Caco-2 (cell line): ENCODE data around the gene SLC16A2. TPM values are rescaled to one million over a fixed set of nuclear protein-coding genes. Genes with fewer than 3 reads are reported as not detected.

Source experiments
- BruUV-seq: library from RNA; stranded (reverse); fragments of 400-500 nt; replicated peaks from 2 replicates; lab custom pipeline; 2021; lab: Mats Ljungman, UMichigan
- CTCF ChIA-PET: fragments of 300-600 bp; sonication (Branson Sonifier 250); formaldehyde crosslinking; loops from one replicate; lab custom pipeline; 2022; ENCODE audit warnings: antibody characterized with exemption; lab: Charles Lee
- POLR2A ChIA-PET: fragments of 300-600 bp; sonication (Branson Sonifier 250); formaldehyde crosslinking; loops from one replicate; lab custom pipeline; 2022; ENCODE audit warnings: antibody characterized with exemption; lab: Charles Lee
- DNase-seq, 2 experiments: peaks; one replicate each; pipeline versions ENCODE4 v3.0.0 to v3.0.0-alpha.2; 2020 to 2022
- H3K27me3 ChIP-seq: replicated peaks from 2 replicates; pipeline ENCODE4 v1.6.0; 2011; ENCODE audit warnings: low read length; ENCODE audit not compliant: control insufficient read depth, insufficient read depth
- H3K36me3 ChIP-seq: 2 replicates; pipeline ENCODE4 v1.5.1; 2011; ENCODE audit warnings: low read length; ENCODE audit not compliant: control insufficient read depth, insufficient read depth
- H3K4me1 ChIP-seq: fragments of 250-450 bp; sonication (Bioruptor Pico); 2 replicates; pipeline ENCODE4 v1.5.1; 2020; ENCODE audit warnings: mild to moderate bottlenecking
- H3K4me3 ChIP-seq: 2 replicates; pipeline ENCODE4 v1.5.1; 2011; ENCODE audit warnings: low read depth, mild to moderate bottlenecking, control low read depth, low read length
- H3K9me3 ChIP-seq: fragments of 250-450 bp; sonication (Bioruptor Pico); 2 replicates; pipeline ENCODE4 v1.5.1; 2020; ENCODE audit warnings: mild to moderate bottlenecking, moderate library complexity
- H3K27ac Mint-ChIP-seq: one replicate; pipeline ENCODE4 v1.8.0; 2022; ENCODE audit warnings: mixed read lengths; ENCODE audit not compliant: unreplicated experiment
- H3K27me3 Mint-ChIP-seq: one replicate; pipeline ENCODE4 v1.8.0; 2022; ENCODE audit warnings: mixed read lengths; ENCODE audit not compliant: insufficient read depth, unreplicated experiment
- H3K36me3 Mint-ChIP-seq: one replicate; pipeline ENCODE4 v1.8.0; 2022; ENCODE audit warnings: mild to moderate bottlenecking, mixed read lengths; ENCODE audit not compliant: insufficient read depth, unreplicated experiment
- H3K4me1 Mint-ChIP-seq: one replicate; pipeline ENCODE4 v1.8.0; 2022; ENCODE audit warnings: low read depth, mixed read lengths; ENCODE audit not compliant: unreplicated experiment
- H3K4me3 Mint-ChIP-seq: one replicate; pipeline ENCODE4 v1.8.0; 2022; ENCODE audit warnings: mild to moderate bottlenecking, moderate library complexity, mixed read lengths; ENCODE audit not compliant: unreplicated experiment
- H3K9me3 Mint-ChIP-seq: one replicate; pipeline ENCODE4 v1.8.0; 2022; ENCODE audit warnings: mixed read lengths; ENCODE audit not compliant: unreplicated experiment
- CTCF ChIP-seq, 2 experiments: fragments of 200-600 bp in 1 of 2; IDR thresholded peaks; 1 replicate in 1 of 2; 2 replicates in 1 of 2; pipeline versions ENCODE4 v1.5.1 to v1.8.0; 2011 to 2022; ENCODE audit warnings: antibody characterized with exemption in 1 of 2, control low read depth in 1 of 2, inconsistent platforms in 1 of 2, low read depth in 1 of 2, low read length in 1 of 2, mild to moderate bottlenecking in 1 of 2, moderate library complexity in 1 of 2; ENCODE audit not compliant: insufficient read depth in 1 of 2, severe bottlenecking in 1 of 2, unreplicated experiment in 1 of 2
- intact Hi-C: fragments of 100-400 bp; cut with micrococcal nuclease; formaldehyde crosslinking; loops from one replicate; pipeline ENCODE4 v1.10.0; 2022; ENCODE audit not compliant: unreplicated experiment
- total RNA-seq: library from RNA; stranded (reverse); gene quantifications from 2 replicates; pipeline ENCODE4 v1.2.3, GENCODE V29; 2022

SLC16A2 gene
- total RNA-seq, 1 experiment from 2014 or later: 0.34 TPM

DNA sequence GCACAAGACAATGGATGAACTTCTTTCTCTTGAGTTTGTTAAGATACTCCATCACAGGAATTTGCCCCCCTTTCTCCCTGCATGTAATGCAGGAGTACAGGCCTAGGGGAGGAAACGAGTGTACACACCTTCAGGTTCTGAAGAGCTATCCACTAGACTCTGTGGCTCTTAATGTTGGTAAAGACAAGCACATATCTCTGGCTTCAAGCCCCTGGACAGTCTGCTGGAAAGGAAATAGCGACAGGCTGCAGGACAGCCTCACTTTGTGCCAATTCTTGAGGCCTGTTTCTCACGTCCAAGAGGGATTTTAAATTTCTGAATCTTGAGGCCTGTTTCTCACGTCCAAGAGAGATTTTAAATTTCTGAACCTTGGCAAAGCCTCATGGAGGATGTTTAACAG lies 106.1 kb downstream of the SLC16A2 start:
- no peaks in the 10 kb centered on the region for H3K9me3 Mint-ChIP-seq
- no peak overlapping the region for H3K4me3 ChIP-seq
- ChIA-PET POLR2A (interaction anchor here (0.6 kb wide), 1 partner anchor 30 kb away, joined by 3 read pairs; no protein-coding TSS in a partner anchor), CTCF (no interaction called here)
- H3K36me3 ChIP-seq: no peaks in the 10 kb centered on the region
- no TSS peak for BruUV-seq
- H3K36me3 Mint-ChIP-seq: no peaks in the 10 kb centered on the region
- H3K4me1 Mint-ChIP-seq: no peaks in the 10 kb centered on the region
- H3K27ac Mint-ChIP-seq: no peak overlapping the region
- no peak for TF ChIP-seq CTCF (IDR thresholded peaks at IDR 0.05; ENCODE audit: insufficient read depth in 1 of 2, low read depth in 1 of 2, low read length in 1 of 2, severe bottlenecking in 1 of 2, unreplicated experiment in 1 of 2)
- no peak for DNase-seq
- no peak overlapping the region for H3K4me3 Mint-ChIP-seq
- H3K27me3 Mint-ChIP-seq: peaks cover 2% of the 10 kb centered on the region
- H3K27me3 ChIP-seq: no peaks in the 10 kb centered on the region
- intact Hi-C loops: no loop called here
- H3K9me3 ChIP-seq: no peaks in the 10 kb centered on the region
- H3K4me1 ChIP-seq: no peaks in the 10 kb centered on the region

GRCh38 chrX:74529311-74529710 lies 108.0 kb downstream of the SLC16A2 start:
- Histone ChIP-seq H3K27me3 (no peaks in the 10 kb centered on the region), H3K4me1 (no peaks in the 10 kb centered on the region), H3K36me3 (no peaks in the 10 kb centered on the region), H3K4me3 (no peak overlapping the region), H3K9me3 (no peaks in the 10 kb centered on the region)
- DNase-seq: no peak
- peaks cover 2% of the 10 kb centered on the region for H3K27me3 Mint-ChIP-seq
- no peak for TF ChIP-seq CTCF (IDR thresholded peaks at IDR 0.05; ENCODE audit: insufficient read depth in 1 of 2, low read depth in 1 of 2, low read length in 1 of 2, severe bottlenecking in 1 of 2, unreplicated experiment in 1 of 2)
- no peak overlapping the region for H3K4me3 Mint-ChIP-seq
- intact Hi-C loops: no loop called here
- BruUV-seq: no TSS peak
- CTCF ChIA-PET: no interaction called here
- POLR2A ChIA-PET: no interaction called here
- H3K9me3 Mint-ChIP-seq: no peaks in the 10 kb centered on the region
- no peaks in the 10 kb centered on the region for H3K4me1 Mint-ChIP-seq
- no peaks in the 10 kb centered on the region for H3K36me3 Mint-ChIP-seq
- H3K27ac Mint-ChIP-seq: no peak overlapping the region

- Mint-ChIP-seq H3K27ac (no peak overlapping the region), H3K36me3 (no peaks in the 10 kb centered on the region), H3K4me3 (no peak overlapping the region), H3K27me3 (peaks cover 2% of the 10 kb centered on the region), H3K9me3 (no peaks in the 10 kb centered on the region), H3K4me1 (no peaks in the 10 kb centered on the region)
- ChIA-PET CTCF (no interaction called here), POLR2A (no interaction called here)
- no peaks in the 10 kb centered on the region for H3K36me3 ChIP-seq
- no peak for TF ChIP-seq CTCF (IDR thresholded peaks at IDR 0.05; ENCODE audit: insufficient read depth in 1 of 2, low read depth in 1 of 2, low read length in 1 of 2, severe bottlenecking in 1 of 2, unreplicated experiment in 1 of 2)
- intact Hi-C loops: no loop called here
- no peak overlapping the region for H3K4me3 ChIP-seq
- H3K9me3 ChIP-seq: no peaks in the 10 kb centered on the region
- H3K27me3 ChIP-seq: no peaks in the 10 kb centered on the region
- H3K4me1 ChIP-seq: no peaks in the 10 kb centered on the region
- no peak for DNase-seq
- BruUV-seq: no TSS peak
These were observed 109.8 kb downstream of the SLC16A2 start for GRCh38 chrX:74531081-74531480.
